GM21723 (cell line): ENCODE results near the gene NFE2.
"Not testable (repeated sequence)": the region's sequence is repeated elsewhere in the genome, so short reads cannot be mapped to it uniquely, and the experiment has no call there.

ENCODE experiments used
- ATAC-seq: cut with Tn5 transposase; IDR thresholded peaks from one replicate; pipeline ENCODE4 v1.9.1; 2021; ENCODE audit warnings: mild to moderate bottlenecking, moderate library complexity; ENCODE audit not compliant: unreplicated experiment

Gene NFE2

DNA sequence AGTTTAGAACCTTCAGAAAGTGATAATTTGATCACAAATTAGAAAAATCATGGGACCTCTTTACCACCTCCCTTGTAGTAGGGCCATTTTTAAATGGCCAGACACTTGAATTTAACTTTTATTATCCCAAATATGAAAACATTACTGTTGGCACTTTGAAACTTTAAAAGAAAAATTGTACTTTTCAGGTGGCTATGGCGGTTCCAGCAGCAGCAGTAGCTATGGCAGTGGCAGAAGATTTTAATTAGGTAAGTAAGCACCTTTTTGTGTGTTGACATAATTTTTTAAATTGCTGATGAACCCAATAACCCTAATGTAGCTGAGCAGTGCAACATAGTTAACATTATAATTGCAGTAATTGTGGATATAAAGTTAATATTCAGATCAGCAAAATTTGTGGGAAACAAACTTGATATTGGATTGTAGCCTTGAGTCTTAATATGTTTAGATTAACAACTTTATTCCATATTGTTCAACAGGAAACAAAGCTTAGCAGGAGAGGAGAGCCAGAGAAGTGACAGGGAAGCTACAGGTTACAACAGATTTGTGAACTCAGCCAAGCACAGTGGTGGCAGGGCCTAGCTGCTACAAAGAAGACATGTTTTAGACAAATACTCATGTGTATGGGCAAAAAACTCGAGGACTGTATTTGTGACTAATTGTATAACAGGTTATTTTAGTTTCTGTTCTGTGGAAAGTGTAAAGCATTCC, 16.6 kb downstream of the NFE2 start:
- not testable (repeated sequence) for ATAC-seq

DNA sequence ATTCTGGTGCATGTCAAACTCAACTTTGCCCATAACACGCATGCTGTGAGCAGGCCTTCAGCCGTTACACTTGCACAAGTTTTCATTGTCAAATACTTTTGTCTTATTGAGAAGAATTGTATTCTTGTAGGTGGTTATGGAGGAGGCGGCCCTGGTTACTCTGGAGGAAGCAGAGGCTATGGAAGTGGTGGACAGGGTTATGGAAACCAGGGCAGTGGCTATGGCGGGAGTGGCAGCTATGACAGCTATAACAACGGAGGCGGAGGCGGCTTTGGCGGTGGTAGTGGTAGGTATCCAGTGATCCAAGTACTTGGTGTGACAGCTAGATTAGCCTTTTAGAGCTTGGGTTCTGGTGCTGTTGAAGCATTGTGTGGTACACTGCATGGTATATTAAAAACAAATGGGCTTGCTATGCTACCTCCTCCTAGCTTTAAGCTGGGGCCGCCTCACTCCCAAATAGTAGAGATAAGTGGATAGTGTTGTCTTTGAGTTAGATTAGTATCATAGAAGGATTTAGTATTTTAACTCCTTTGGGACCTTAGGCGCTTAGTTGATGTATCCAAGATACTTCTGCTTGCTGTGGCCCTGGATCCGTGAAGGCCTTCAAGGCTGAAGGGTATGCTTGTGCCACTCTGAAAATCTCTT, 17.7 kb downstream of the NFE2 start:
- no peak for ATAC-seq

DNA sequence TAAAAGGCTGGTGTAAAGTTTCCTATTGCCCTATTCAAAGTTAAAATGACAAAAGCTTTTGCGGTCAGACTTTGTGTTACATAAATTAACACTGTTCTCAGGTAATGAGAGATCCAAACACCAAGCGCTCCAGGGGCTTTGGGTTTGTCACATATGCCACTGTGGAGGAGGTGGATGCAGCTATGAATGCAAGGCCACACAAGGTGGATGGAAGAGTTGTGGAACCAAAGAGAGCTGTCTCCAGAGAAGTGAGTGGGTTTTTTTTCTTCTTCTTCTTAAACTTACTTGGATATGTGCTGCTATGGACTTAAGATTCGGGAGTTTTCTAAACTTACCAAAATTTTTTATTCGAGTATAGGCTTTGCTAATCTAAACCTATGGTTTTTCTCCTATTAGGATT, 19.1 kb downstream of the NFE2 start:
- ATAC-seq: not testable (repeated sequence)

DNA sequence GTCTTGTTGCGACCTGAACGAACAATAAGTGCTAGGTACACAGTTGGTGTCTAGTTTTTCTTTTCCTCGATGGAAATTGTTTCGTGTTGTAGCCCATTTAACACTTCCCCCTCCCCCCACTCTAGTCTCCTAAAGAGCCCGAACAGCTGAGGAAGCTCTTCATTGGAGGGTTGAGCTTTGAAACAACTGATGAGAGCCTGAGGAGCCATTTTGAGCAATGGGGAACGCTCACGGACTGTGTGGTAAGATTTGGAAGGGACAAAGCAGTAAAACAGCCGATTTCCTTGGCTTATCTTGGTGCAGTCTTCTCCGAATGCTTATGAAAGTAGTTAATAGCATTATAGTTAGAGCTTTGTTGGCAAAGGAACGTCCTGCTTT, 19.6 kb downstream of the NFE2 start:
- ATAC-seq: not testable (repeated sequence)

DNA sequence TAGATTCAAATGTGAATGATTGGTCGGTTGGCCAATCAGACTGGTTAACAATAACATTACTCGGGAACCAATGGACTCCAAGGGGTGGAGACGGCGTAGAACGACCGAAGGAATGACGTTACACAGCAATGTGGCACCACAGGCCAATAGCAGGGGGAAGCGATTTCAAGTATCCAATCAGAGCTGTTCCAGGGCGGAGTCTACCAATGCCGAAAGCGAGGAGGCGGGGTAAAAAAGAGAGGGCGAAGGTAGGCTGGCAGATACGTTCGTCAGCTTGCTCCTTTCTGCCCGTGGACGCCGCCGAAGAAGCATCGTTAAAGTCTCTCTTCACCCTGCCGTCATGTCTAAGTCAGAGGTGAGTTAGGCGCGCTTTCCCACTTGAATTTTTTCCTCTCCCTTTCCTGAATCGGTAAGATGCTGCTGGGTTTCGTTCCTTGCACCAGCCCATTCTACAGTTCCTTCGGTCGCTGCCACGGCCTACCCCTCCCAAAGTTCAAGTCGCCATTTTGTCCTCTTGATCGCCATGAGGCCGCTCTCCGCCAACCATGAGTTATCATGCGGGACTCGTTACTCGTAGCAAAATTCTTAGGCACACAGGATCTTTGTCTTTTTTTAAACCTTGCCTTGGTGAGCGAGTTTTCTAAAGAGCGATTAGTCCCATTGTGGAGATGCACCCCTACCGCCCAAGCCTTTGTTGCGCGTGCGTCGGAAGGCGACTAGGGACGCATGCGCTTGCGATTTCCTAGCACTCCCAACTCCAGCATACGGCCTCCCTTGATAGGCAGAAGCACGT, 20.2 kb downstream of the NFE2 start, which contains the start of gene HNRNPA1:
HNRNPA1 (plus strand) TSS at position 259 of the 793 bp plus-strand sequence; CDS start at position 341, 82 bp downstream.
- ATAC-seq: peak; percentile 88

DNA sequence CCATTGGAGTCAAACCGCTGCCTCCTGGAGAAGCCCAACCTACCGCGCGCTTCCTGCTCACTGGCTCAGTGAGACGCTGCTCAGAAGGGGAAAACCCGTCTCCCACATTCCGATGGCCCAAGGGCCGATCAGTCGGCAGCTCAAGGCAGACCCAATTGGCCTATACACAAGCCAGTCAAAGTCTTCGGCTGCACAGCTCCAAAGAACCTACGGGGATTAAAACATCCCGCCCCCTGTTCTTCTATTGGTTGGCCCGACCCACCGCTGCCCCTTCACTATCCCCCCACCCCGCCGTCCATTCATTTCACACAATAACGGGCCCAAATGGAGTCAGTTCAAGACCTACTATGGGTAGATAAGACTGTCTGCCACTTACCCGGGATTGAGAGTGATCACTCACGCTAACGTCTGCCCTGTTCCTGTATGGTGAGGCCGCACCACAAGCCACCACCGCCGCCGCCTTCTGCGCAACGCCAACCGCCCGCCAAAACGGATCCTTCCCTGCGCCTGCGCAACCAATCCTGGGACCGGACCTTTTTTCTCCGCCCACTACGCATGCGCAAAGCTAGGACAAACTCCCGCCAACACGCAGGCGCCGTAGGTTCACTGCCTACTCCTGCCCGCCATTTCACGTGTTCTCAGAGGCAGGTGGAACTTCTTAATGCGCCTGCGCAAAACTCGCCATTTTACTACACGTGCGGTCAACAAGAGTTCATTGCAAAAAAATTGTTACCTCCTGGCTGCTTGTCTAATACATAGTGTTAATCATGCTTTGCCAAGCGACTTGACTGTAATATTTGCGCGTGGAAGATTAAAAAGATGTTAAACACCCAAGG, 21.0 kb downstream of the NFE2 start, which contains the start of gene CBX5:
CBX5 (minus strand) TSS at position 491 of the 836 bp plus-strand sequence. CDS start 22,472 bp downstream, outside the sequence.
- peak; percentile 79 for ATAC-seq

DNA sequence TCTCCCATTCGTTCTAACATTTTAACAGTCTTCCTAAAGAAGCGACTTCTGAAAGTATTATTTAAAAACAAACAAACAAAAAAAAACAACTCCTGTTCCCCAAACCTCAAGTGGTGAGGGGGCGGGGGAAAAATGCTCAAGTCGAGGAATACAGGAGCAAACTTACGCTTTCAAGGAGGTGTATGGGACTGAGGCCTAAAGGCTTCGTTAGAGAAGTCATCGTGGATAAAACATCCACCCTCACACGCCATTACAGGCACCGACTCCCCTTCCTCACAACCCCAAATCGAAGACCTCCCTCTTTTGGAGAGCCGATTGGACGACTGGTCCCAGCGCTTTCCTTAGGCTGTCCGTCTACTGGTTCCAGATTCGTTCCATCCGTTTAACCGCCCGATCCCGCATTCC, 21.6 kb downstream of the NFE2 start:
- no peak for ATAC-seq

DNA sequence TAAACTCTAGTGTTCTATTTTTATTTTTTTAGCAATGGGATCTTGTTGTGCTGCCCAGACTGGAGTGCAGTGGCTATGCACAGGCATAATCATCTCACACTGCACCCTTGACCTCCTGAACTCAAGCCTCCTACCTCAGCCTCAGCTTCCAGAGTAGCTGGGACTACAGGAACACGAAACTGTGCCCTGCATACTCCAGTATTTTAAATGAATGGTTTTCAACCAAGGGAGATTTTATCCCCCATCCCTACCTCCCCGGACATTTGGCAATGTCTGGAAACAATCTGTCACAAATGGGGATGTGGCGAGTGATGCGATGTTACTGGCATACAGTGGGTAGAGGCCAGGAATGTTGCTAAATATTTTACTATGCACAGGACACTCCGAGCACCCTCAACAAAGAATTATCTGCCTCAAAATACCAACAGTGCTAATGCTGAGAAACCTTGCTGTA, 23.0 kb downstream of the NFE2 start:
- no peak for ATAC-seq

DNA sequence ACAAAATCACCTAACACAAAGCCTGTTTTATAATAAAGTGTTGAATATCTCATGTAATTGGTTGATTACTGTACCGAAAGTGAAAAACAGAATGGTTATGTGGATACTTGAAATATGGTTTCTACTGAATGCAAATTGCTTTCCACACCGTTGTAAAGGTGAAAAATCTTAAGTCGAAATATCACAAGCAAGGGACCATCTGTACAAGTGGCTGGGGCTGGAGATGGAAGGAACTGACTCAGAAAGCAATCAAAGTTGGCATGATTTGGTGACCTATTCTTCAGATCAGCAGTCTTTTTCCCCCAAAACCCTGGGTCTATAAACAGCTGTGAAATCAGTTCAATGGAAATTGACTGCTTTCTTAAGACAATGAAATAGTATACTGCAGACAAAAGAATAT, 24.4 kb downstream of the NFE2 start:
- no peak for ATAC-seq

DNA sequence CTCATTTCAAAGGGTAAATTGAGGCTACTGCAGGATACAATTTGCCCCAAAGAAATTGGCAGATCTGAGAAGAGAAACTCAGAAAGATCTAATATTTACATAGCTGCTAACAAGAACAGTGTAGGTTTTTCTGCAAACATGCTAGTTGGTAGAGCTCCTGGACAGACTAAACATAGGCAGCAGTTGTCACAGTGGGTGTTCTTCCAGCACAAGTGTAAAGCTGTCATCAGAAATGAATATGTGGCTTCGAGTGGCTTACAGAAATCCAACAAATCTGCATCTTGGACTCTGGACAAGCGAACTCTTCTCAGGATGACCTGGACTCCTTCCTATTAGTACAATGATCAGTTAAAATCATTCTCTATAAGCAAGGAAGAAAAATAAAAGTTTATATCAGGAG, 26.8 kb downstream of the NFE2 start:
- ATAC-seq: no peak

DNA sequence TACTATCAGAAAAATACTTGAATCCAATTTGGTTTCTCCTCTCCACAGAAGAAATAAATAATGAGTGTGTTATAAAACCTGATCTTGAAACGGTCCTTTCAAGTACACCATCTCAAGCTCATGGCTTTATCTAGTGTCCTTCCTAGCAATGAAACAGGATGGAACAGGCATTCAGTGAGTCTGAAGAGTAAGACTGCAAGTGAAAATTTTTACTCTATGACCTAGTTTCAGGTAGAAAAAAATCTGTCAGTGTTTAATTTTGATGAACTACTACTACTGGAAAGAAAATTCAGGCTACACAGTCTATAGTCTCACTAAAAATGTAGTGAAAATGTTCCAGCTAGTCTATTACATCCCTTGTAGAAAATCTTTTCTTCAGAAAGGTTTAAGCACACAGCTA, 28.6 kb downstream of the NFE2 start:
- ATAC-seq: no peak

DNA sequence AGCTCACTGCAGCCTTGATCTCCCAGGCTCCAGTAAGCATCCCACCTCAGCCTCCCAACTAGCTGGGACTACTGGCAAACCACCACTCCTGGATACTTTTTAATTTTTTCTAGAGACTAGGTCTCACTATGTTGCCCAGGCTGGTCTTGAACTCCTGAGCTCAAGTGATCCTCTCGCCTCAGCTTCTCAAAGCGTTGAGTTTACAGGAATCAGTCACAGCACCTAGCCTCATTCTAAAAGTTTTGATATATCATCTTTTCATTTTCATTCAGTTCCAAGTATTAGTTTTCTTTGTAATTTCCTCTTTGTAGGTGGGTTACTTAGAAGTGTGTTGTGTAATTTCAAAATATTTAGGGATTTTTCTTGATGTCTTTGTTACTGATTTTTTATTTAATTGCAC, 30.5 kb downstream of the NFE2 start:
- ATAC-seq: no peak

DNA sequence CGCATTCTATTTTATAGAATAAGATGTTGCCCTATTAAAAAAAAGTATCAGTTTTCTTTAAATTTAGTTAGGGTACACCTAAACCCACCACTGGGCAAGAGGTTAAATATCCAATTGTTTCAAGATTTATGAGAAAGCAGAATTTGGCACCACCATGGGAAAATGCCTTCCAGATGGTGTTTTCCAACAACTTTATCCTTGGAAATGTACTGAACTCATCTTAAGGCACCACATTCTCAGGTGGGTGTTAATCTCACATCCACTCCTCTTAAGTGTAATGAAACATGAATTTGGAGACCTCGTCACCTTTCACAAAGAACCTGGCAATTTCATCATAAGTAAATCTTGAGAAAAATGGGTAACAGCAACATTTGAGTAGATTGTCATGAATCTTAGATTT, 34.0 kb downstream of the NFE2 start:
- no peak for ATAC-seq

DNA sequence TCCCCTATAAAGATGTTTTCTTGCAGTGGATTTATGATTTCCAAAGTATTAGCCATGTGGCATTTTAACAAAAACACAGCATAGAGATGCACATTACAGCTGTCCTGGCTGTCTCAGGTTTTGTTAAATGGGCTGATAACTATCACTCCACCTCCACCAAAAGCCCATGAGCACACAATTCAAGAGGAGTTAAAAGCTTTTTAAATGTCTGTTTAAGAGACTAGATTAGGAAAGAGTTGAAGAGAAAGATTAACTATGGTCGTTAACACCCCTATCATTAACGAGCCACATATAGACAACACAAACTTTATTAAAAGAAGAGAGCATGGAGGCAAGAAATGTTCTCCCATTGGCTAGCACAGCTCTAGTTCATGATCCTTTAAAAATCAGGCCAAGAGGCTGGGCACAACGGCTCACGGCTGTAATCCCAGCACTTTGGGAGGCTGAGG, 35.4 kb downstream of the NFE2 start:
- ATAC-seq: no peak

DNA sequence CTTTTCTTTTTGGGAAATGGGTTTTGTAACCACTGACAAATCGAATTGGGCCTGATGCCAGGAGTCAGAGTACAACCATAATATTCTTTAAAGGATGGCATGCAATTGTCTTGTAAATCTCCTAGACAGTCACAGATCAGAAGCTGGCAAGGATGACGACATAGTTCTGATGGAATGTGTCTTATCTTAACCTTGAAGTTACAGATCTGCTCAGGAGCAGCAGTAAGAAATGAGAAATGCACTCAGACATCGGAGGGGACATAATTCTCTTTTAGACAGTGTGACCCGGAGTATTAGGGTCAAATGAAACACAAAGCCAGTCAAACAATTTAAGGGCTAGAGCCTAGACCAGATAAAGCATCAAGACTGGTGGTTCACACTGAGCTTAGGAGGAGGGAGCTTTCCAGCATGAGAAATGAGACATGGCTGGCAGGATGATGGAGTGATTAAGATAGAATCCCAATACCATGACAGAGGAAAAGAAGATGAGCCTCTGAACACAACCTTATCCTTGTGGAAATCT, 38.4 kb downstream of the NFE2 start:
- no peak for ATAC-seq

DNA sequence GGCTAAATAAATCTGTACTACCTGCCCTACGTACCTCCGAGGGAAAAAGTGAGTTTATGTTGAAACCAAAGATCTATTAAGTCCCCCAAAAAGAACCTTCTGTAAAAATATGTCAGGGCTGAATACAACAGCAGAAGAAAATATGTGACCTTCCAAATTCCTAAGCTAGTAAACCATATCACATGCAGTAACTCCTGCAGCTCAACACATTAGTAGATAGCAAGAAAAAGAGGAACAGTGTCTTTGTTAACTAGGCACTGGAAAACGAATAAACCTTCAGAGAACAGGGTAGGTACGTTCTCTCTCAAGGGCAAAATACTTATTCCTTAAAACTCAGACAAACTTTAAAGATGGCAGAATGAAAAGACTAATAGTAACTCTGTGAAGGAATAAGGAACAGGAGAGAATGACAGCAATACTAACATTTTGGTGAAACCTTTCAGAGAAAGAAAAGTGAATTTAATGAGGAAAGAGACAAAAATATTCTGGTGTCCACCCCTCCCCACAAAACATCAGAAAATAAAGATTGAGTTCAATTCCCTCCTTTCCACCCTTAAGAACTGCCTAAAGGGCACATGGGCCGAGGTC, 38.9 kb downstream of the NFE2 start:
- ATAC-seq: no peak

DNA sequence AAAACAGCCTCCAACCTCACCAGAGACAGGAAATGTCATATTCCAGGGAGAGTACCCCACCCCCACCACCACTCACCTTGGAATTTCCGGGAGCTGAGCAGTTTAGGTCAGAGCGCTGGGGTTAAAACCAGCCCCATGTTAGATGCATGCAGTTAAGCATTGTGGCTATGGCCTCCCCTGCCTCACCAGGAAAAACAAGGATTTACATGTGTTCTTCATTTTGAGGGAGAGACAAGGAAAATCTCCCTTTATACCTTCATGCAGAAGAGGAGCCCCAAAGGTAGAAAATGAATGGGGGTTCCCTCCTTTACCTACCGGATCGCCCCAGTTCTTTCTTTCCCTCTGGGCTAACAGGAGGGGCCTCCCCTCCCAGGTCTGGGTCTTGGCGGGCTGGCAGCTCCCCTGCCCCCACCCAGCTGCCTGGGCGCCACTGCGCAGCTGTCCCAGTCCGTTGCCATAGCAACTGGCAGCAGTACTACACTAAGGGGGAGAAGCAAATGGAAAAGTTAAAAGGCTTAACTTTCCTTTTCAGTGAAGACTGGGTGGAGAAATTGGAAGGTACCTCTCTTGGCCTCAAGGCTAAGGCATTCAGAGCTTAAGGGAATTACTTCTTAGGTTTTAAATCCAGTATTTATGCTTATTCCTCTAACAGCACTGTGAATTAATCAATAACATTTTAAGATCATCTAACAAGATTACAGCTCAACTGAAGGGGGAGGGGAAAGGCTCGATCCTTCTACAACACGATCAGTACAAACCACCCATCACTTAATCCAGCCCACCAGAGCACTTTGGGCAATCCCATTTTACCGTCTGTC, 41.4 kb downstream of the NFE2 start:
- ATAC-seq: peak; percentile 73

DNA sequence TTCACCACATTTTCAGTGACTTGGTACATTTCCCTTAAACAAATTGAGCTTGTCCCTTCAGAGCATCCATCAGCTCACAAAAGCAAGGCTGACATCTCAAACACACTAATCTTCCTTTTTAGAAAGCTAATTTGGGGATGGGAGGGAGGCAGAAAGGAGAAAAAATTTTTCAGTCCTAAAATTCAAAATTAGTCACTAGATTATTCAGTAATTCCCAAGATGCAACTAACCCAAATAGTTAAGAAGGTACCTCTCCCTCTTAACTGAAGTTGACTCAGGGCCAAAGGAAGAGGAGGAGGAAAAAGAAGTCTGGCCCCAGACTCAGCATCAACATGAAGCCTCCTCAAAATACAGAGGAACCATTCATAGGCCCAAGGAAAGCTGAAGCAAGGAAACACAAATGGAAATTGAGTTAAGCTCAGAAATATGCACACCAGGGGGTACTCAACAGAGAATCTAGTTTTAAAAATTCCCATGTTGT, 42.6 kb downstream of the NFE2 start:
- ATAC-seq: no peak

DNA sequence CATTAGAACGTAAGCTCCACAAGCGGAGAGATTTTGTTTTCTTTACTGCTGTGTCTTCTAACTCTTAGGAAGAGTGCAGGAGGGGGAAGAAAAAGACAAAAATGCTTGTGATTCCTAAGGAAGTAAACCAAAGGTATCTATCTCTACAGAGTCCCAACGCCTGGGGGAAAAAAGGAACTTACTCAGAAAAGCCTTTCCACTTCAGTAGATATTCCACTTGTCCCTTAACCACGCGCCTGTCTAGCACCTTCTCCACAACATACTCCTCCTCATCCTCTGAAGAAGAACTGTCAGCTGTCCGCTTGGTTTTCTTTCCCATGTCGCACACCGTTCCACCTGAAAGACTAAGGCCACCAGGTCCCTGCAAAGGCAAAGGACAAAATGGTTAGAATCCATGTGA, 43.5 kb downstream of the NFE2 start:
- ATAC-seq: no peak
